HEK293 (cell line): ENCODE measurements around the gene DVL1.

Source experiments
- BCL11A ChIP-seq: fragments of 450-650 bp; formaldehyde crosslinking; IDR thresholded peaks from 2 replicates; pipeline ENCODE4 v1.5.1; 2016; ENCODE audit warnings: low read depth, missing biosample characterization, missing genetic modification characterization
- GLIS1 ChIP-seq: fragments of 450-650 bp; formaldehyde crosslinking; IDR thresholded peaks from 2 replicates; pipeline ENCODE4 v1.5.1; 2016; ENCODE audit warnings: missing biosample characterization, missing genetic modification characterization
- GLIS2 ChIP-seq: fragments of 450-650 bp; formaldehyde crosslinking; IDR thresholded peaks from 2 replicates; pipeline ENCODE4 v1.5.1; 2016; ENCODE audit warnings: missing biosample characterization, missing genetic modification characterization
- IKZF3 ChIP-seq: fragments of 450-650 bp; IDR thresholded peaks from 2 replicates; pipeline ENCODE4 v1.5.0; 2018; ENCODE audit warnings: missing biosample characterization, mild to moderate bottlenecking, missing genetic modification characterization, moderate library complexity
- KLF9 ChIP-seq: fragments of 450-650 bp; formaldehyde crosslinking; IDR thresholded peaks from 2 replicates; pipeline ENCODE4 v1.5.1; 2016; ENCODE audit warnings: missing biosample characterization, missing genetic modification characterization, low read depth
- PRDM1 ChIP-seq: fragments of 450-650 bp; formaldehyde crosslinking; IDR thresholded peaks from 2 replicates; pipeline ENCODE4; 2016; ENCODE audit warnings: missing biosample characterization, missing genetic modification characterization
- RBAK ChIP-seq: fragments of 450-650 bp; formaldehyde crosslinking; IDR thresholded peaks from 2 replicates; pipeline ENCODE4 v1.5.1; 2016; ENCODE audit warnings: missing biosample characterization, missing genetic modification characterization
- SCRT1 ChIP-seq: fragments of 450-650 bp; formaldehyde crosslinking; IDR thresholded peaks from 2 replicates; pipeline ENCODE4 v1.5.1; 2016; ENCODE audit warnings: missing biosample characterization, missing genetic modification characterization, borderline replicate concordance
- SCRT2 ChIP-seq: fragments of 450-650 bp; formaldehyde crosslinking; IDR thresholded peaks from 2 replicates; pipeline ENCODE4 v1.5.1; 2016; ENCODE audit warnings: missing biosample characterization, missing genetic modification characterization
- SETDB1 ChIP-seq: IDR thresholded peaks from one replicate; pipeline ENCODE4 v1.6.1; 2017; ENCODE audit warnings: mild to moderate bottlenecking, low read length, moderate library complexity, mixed read lengths; ENCODE audit not compliant: insufficient read length
- ZBTB7A ChIP-seq: fragments of 450-650 bp; formaldehyde crosslinking; IDR thresholded peaks from 2 replicates; pipeline ENCODE4 v1.5.1; 2016; ENCODE audit warnings: low read depth, missing biosample characterization, missing genetic modification characterization
- ZEB2 ChIP-seq: fragments of 450-650 bp; formaldehyde crosslinking; IDR thresholded peaks from 2 replicates; pipeline ENCODE4 v1.5.1; 2016; ENCODE audit warnings: missing biosample characterization, missing genetic modification characterization
- ZNF146 ChIP-seq: fragments of 450-650 bp; formaldehyde crosslinking; IDR thresholded peaks from 2 replicates; pipeline ENCODE4 v1.5.1; 2016; ENCODE audit warnings: missing biosample characterization, missing genetic modification characterization
- ZNF292 ChIP-seq: fragments of 450-650 bp; formaldehyde crosslinking; IDR thresholded peaks from 2 replicates; pipeline ENCODE4 v1.5.1; 2016; ENCODE audit warnings: low read depth, missing biosample characterization, missing genetic modification characterization, borderline replicate concordance
- ZNF311 ChIP-seq: fragments of 450-650 bp; formaldehyde crosslinking; IDR thresholded peaks from 2 replicates; pipeline ENCODE4 v1.5.1; 2017; ENCODE audit warnings: missing biosample characterization, missing genetic modification characterization, borderline replicate concordance
- ZNF561 ChIP-seq: fragments of 450-650 bp; IDR thresholded peaks from 2 replicates; pipeline ENCODE4 v1.5.1; 2018; ENCODE audit warnings: missing biosample characterization, missing genetic modification characterization, borderline replicate concordance
- ZNF600 ChIP-seq: fragments of 450-650 bp; formaldehyde crosslinking; IDR thresholded peaks from 2 replicates; pipeline ENCODE4 v1.5.1; 2016; ENCODE audit warnings: missing biosample characterization, missing genetic modification characterization
- ZNF777 ChIP-seq: fragments of 450-650 bp; formaldehyde crosslinking; IDR thresholded peaks from 2 replicates; pipeline ENCODE4 v1.5.1; 2017; ENCODE audit warnings: missing biosample characterization, missing genetic modification characterization, borderline replicate concordance
- ZNF843 ChIP-seq: fragments of 450-650 bp; formaldehyde crosslinking; IDR thresholded peaks from 2 replicates; pipeline ENCODE4 v1.5.1; 2016; ENCODE audit warnings: missing biosample characterization, missing genetic modification characterization
- ZSCAN23 ChIP-seq: fragments of 450-650 bp; formaldehyde crosslinking; IDR thresholded peaks from 2 replicates; pipeline ENCODE4 v1.5.1; 2016; ENCODE audit warnings: missing biosample characterization, missing genetic modification characterization
- TF ChIP-seq, protein P1 (sequence below): fragments of 450-650 bp; formaldehyde crosslinking; IDR thresholded peaks from 2 replicates; pipeline ENCODE4 v1.5.1; 2017; ENCODE audit warnings: missing biosample characterization, missing genetic modification characterization
- TF ChIP-seq, protein P2 (sequence below): fragments of 450-650 bp; formaldehyde crosslinking; IDR thresholded peaks from 2 replicates; pipeline ENCODE4 v1.5.1; 2016; ENCODE audit warnings: missing biosample characterization, missing genetic modification characterization
- TF ChIP-seq, protein P3 (sequence below): fragments of 450-650 bp; IDR thresholded peaks from 2 replicates; pipeline ENCODE4 v1.5.1; 2018; ENCODE audit warnings: missing biosample characterization, missing genetic modification characterization
- TF ChIP-seq, protein P4 (sequence below): fragments of 450-650 bp; formaldehyde crosslinking; IDR thresholded peaks from 2 replicates; pipeline ENCODE4; 2016; ENCODE audit warnings: missing biosample characterization, missing genetic modification characterization
- TF ChIP-seq, protein P5 (sequence below): fragments of 450-650 bp; formaldehyde crosslinking; IDR thresholded peaks from 2 replicates; pipeline ENCODE4 v1.5.1; 2016; ENCODE audit warnings: missing biosample characterization, missing genetic modification characterization
- TF ChIP-seq, protein P6 (sequence below): fragments of 450-650 bp; formaldehyde crosslinking; IDR thresholded peaks from 2 replicates; pipeline ENCODE4 v1.5.1; 2016; ENCODE audit warnings: missing biosample characterization, missing genetic modification characterization
- TF ChIP-seq, protein P7 (sequence below): fragments of 450-650 bp; formaldehyde crosslinking; IDR thresholded peaks from 2 replicates; pipeline ENCODE4 v1.5.1; 2016; ENCODE audit warnings: missing biosample characterization, missing genetic modification characterization

The DVL1 gene

DNA sequence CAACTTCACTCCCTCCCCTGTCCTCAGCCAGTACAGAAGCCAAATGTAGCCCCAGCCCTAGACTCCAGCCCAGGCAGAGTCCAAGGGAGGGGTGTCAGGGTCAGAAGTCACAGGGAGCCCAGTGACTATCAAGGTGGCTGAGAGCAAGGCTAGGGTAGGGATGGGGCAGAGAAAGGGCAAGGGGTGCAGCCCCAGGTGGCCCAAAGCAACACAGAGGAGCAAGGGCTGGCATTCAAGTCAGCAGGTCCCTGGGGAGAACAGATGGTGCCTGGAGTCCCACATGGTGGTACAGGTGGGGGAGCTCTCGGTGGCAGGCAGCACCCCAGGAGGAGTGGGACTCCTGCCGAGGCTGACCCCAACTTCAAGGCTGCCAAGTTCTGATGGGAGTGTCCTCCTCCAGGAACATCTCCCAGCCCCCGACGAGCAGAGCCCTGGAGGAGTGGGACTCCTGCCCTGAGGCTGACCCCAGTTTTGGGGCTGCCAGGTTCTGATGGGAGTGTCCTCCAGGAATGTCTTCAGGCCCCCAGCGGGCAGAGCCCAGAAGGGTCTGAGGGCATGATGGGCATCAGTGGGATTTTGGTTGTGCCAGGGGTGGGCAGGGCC, 3.7 kb upstream of the DVL1 start (continued):
- TF ChIP-seq, protein P1, sequence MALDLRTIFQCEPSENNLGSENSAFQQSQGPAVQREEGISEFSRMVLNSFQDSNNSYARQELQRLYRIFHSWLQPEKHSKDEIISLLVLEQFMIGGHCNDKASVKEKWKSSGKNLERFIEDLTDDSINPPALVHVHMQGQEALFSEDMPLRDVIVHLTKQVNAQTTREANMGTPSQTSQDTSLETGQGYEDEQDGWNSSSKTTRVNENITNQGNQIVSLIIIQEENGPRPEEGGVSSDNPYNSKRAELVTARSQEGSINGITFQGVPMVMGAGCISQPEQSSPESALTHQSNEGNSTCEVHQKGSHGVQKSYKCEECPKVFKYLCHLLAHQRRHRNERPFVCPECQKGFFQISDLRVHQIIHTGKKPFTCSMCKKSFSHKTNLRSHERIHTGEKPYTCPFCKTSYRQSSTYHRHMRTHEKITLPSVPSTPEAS (tag by site-specific recombination) = no peak
- TF ChIP-seq IKZF3 (tag by site-specific recombination) = 0 out of 2 replicates have a peak, but pooled peaks have one; percentile 10
- TF ChIP-seq, protein P2, sequence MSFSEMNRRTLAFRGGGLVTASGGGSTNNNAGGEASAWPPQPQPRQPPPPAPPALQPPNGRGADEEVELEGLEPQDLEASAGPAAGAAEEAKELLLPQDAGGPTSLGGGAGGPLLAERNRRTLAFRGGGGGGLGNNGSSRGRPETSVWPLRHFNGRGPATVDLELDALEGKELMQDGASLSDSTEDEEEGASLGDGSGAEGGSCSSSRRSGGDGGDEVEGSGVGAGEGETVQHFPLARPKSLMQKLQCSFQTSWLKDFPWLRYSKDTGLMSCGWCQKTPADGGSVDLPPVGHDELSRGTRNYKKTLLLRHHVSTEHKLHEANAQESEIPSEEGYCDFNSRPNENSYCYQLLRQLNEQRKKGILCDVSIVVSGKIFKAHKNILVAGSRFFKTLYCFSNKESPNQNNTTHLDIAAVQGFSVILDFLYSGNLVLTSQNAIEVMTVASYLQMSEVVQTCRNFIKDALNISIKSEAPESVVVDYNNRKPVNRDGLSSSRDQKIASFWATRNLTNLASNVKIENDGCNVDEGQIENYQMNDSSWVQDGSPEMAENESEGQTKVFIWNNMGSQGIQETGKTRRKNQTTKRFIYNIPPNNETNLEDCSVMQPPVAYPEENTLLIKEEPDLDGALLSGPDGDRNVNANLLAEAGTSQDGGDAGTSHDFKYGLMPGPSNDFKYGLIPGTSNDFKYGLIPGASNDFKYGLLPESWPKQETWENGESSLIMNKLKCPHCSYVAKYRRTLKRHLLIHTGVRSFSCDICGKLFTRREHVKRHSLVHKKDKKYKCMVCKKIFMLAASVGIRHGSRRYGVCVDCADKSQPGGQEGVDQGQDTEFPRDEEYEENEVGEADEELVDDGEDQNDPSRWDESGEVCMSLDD (tag by site-specific recombination) = peak; percentile 13; the same call in 1 of the 2 replicates
- no peak for TF ChIP-seq ZNF777 (tag by site-specific recombination)
- TF ChIP-seq KLF9 = no peak
- no peak for TF ChIP-seq RBAK (tag by site-specific recombination)
- TF ChIP-seq ZNF843 (tag by site-specific recombination) = no peak
- TF ChIP-seq, protein P3, sequence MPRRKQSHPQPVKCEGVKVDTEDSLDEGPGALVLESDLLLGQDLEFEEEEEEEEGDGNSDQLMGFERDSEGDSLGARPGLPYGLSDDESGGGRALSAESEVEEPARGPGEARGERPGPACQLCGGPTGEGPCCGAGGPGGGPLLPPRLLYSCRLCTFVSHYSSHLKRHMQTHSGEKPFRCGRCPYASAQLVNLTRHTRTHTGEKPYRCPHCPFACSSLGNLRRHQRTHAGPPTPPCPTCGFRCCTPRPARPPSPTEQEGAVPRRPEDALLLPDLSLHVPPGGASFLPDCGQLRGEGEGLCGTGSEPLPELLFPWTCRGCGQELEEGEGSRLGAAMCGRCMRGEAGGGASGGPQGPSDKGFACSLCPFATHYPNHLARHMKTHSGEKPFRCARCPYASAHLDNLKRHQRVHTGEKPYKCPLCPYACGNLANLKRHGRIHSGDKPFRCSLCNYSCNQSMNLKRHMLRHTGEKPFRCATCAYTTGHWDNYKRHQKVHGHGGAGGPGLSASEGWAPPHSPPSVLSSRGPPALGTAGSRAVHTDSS (tag by site-specific recombination) = no peak
- TF ChIP-seq, protein P4, sequence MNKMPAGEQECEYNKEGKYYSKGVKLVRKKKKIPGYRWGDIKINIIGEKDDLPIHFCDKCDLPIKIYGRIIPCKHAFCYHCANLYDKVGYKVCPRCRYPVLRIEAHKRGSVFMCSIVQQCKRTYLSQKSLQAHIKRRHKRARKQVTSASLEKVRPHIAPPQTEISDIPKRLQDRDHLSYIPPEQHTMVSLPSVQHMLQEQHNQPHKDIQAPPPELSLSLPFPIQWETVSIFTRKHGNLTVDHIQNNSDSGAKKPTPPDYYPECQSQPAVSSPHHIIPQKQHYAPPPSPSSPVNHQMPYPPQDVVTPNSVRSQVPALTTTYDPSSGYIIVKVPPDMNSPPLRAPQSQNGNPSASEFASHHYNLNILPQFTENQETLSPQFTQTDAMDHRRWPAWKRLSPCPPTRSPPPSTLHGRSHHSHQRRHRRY (tag by site-specific recombination) = no peak
- TF ChIP-seq, protein P5, sequence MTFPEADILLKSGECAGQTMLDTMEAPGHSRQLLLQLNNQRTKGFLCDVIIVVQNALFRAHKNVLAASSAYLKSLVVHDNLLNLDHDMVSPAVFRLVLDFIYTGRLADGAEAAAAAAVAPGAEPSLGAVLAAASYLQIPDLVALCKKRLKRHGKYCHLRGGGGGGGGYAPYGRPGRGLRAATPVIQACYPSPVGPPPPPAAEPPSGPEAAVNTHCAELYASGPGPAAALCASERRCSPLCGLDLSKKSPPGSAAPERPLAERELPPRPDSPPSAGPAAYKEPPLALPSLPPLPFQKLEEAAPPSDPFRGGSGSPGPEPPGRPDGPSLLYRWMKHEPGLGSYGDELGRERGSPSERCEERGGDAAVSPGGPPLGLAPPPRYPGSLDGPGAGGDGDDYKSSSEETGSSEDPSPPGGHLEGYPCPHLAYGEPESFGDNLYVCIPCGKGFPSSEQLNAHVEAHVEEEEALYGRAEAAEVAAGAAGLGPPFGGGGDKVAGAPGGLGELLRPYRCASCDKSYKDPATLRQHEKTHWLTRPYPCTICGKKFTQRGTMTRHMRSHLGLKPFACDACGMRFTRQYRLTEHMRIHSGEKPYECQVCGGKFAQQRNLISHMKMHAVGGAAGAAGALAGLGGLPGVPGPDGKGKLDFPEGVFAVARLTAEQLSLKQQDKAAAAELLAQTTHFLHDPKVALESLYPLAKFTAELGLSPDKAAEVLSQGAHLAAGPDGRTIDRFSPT = peak; percentile 35; the same call in 1 of the 2 replicates
- TF ChIP-seq ZSCAN23 (tag by site-specific recombination) = no peak
- peak; percentile 97 for TF ChIP-seq GLIS1 (tag by site-specific recombination)
- 0 out of 2 replicates have a peak, but pooled peaks have one; percentile 20 for TF ChIP-seq ZBTB7A (tag by site-specific recombination)
- TF ChIP-seq ZNF600 (tag by site-specific recombination) = no peak
- TF ChIP-seq BCL11A (tag by site-specific recombination) = peak; percentile 69; the same call in 1 of the 2 replicates
- TF ChIP-seq, protein P6, sequence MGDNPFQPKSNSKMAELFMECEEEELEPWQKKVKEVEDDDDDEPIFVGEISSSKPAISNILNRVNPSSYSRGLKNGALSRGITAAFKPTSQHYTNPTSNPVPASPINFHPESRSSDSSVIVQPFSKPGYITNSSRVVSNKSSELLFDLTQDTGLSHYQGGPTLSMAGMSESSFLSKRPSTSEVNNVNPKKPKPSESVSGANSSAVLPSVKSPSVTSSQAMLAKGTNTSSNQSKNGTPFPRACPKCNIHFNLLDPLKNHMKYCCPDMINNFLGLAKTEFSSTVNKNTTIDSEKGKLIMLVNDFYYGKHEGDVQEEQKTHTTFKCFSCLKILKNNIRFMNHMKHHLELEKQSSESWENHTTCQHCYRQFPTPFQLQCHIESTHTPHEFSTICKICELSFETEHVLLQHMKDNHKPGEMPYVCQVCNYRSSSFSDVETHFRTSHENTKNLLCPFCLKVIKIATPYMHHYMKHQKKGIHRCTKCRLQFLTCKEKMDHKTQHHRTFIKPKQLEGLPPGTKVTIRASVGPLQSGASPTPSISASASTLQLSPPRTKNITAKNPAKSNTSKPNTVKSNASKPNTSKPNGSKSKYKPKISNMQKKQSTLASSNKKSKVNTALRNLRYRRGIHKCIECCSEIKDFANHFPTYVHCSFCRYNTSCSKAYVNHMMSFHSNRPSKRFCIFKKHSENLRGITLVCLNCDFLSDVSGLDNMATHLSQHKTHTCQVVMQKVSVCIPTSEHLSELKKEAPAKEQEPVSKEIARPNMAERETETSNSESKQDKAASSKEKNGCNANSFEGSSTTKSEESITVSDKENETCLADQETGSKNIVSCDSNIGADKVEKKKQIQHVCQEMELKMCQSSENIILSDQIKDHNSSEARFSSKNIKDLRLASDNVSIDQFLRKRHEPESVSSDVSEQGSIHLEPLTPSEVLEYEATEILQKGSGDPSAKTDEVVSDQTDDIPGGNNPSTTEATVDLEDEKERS (tag by site-specific recombination) = no peak
- TF ChIP-seq ZNF146 (tag by site-specific recombination) = no peak
- TF ChIP-seq SETDB1 = no peak
- TF ChIP-seq ZNF292 = no peak
- TF ChIP-seq SCRT2 (tag by site-specific recombination) = no peak
- no peak for TF ChIP-seq ZEB2 (tag by site-specific recombination)
- TF ChIP-seq PRDM1 (tag by site-specific recombination) = no peak
- TF ChIP-seq, protein P7, sequence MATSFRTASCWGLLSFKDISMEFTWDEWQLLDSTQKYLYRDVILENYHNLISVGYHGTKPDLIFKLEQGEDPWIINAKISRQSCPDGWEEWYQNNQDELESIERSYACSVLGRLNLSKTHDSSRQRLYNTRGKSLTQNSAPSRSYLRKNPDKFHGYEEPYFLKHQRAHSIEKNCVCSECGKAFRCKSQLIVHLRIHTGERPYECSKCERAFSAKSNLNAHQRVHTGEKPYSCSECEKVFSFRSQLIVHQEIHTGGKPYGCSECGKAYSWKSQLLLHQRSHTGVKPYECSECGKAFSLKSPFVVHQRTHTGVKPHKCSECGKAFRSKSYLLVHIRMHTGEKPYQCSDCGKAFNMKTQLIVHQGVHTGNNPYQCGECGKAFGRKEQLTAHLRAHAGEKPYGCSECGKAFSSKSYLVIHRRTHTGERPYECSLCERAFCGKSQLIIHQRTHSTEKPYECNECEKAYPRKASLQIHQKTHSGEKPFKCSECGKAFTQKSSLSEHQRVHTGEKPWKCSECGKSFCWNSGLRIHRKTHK (tag by site-specific recombination) = no peak
- no peak for TF ChIP-seq ZNF561 (tag by site-specific recombination)
- no peak for TF ChIP-seq ZNF311
- no peak for TF ChIP-seq SCRT1 (tag by site-specific recombination)
- TF ChIP-seq GLIS2 (tag by site-specific recombination) = peak; percentile 53
